ENCODE data around the gene DENND6B. TPM values are rescaled to one million over a fixed set of nuclear protein-coding genes. Genes with fewer than 3 reads are reported as not detected.
A peak's percentile ranks its signal among the peaks of the same experiment; 100 is the strongest.

Gene DENND6B
- total RNA-seq, 1 experiment from 2014 or later: 0.47 TPM

DNA sequence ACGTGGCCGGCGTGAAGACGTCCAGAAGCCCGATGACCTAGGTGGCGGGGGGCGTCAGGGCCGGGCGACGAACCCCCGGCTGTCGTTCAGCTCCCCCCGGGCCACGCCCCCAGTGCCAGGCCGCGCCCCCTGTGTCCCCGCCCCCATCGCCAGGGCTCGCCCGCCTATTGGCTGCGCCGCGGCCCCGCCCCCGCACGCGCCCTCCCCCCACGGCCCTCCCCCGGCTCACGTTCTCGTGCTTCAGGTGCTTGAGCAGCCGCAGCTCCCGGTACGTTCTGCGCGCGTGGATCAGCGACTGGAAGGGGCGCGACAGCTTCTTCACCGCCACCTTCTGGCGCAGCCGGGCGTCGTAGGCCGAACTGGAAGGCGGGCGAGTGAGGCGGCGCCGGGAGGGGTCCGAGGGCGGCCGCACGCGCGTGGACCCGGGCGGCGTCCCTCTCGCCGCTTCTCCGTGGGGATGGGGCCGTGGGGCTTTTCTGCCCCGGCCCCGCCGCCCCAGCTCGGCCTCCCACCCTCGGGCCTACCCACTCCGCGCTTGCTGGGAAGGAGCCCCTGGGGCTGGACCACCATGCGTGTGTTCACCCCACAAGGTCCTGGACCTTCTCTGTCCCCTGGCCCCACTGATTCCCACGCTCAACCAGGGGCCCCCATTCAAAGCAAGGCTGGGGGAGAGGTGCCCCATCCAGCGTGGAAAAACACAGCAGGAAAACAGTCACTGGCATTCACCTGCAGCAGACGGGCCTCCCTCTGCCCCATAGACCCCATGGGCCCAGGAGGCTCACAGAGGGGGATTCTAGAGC, 59.0 kb downstream of the DENND6B start:
- H3K4me3 ChIP-seq: no peak overlapping the region
- DNase-seq (ENCODE audit: low read depth in 1 of 2, low spot score in 2 of 2): no peak

GRCh38 chr22:50266994-50267393, 59.8 kb downstream of the DENND6B start:
- Histone ChIP-seq H3K4me3 (no peak overlapping the region), H3K36me3 (no peaks in the 10 kb centered on the region), H3K4me1 (replicated peaks) (peaks cover 14% of the 10 kb centered on the region), H3K27ac (no peak overlapping the region), H3K9me3 (replicated peaks) (peaks cover 9% of the 10 kb centered on the region), H3K27me3 (replicated peaks) (peaks cover 44% of the 10 kb centered on the region)
- DNase-seq (ENCODE audit: low read depth in 1 of 2, low spot score in 2 of 2): no peak

More for the DNA sequence above, 59.0 kb downstream of the DENND6B start:
- H3K36me3 ChIP-seq: no peaks in the 10 kb centered on the region
- H3K9me3 ChIP-seq (replicated peaks): peaks cover 9% of the 10 kb centered on the region
- H3K27me3 ChIP-seq (replicated peaks): peaks cover 36% of the 10 kb centered on the region
- H3K27ac ChIP-seq: no peak overlapping the region
- H3K4me1 ChIP-seq (replicated peaks): peaks cover 14% of the 10 kb centered on the region

GRCh38 chr22:50264946-50265669, 61.7 kb downstream of the DENND6B start:
- Histone ChIP-seq H3K36me3 (no peaks in the 10 kb centered on the region), H3K4me3 (no peak overlapping the region), H3K27ac (no peak overlapping the region), H3K9me3 (replicated peaks) (peaks cover 9% of the 10 kb centered on the region), H3K27me3 (replicated peaks) (peaks cover 41% of the 10 kb centered on the region), H3K4me1 (replicated peaks) (peaks cover 11% of the 10 kb centered on the region)
- no peak for DNase-seq (ENCODE audit: low read depth in 1 of 2, low spot score in 2 of 2)

DNA sequence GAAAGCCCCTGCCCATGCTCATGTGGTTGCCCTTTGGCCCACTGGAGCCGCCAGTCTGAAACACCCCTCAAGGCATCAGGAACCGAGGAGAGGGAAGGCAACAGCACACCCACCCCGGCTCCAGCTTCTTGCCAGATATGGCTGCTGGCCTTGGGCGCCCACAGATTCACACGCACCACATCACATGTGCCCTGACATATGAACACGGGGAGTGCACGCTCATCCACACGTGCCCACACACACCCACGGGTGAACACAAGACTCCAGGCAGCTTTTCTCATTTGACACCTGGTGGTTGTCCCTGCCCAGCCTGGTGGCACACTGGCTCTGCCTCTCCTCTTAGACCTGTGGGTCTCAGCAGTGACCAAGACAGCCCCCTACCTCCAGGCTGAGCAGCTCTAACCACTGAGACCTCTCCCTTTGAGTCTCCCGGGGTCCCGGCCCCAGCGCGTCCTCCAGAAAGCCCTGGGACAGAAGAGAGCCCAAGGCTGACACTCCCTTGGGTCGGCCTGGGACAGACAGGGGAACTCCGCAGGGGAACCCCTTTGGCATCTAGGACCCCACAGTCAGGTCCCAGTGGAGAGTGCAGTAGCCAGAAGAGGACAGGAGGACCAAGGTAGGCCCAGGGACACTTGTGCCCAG, 62.6 kb downstream of the DENND6B start:
- Histone ChIP-seq H3K27ac (no peak overlapping the region), H3K9me3 (replicated peaks) (peaks cover 9% of the 10 kb centered on the region), H3K36me3 (no peaks in the 10 kb centered on the region), H3K4me1 (replicated peaks) (peaks cover 11% of the 10 kb centered on the region), H3K27me3 (replicated peaks) (peaks cover 36% of the 10 kb centered on the region), H3K4me3 (no peak overlapping the region)
- no peak for DNase-seq (ENCODE audit: low read depth in 1 of 2, low spot score in 2 of 2)

GRCh38 chr22:50262973-50263617, 63.7 kb downstream of the DENND6B start:
- Histone ChIP-seq H3K4me1 (replicated peaks) (peaks cover 11% of the 10 kb centered on the region), H3K27ac (no peak overlapping the region), H3K27me3 (replicated peaks) (peaks cover 26% of the 10 kb centered on the region), H3K4me3 (no peak overlapping the region), H3K36me3 (no peaks in the 10 kb centered on the region), H3K9me3 (replicated peaks) (peaks cover 9% of the 10 kb centered on the region)
- no peak for DNase-seq (ENCODE audit: low read depth in 1 of 2, low spot score in 2 of 2)

- Histone ChIP-seq H3K4me1 (replicated peaks) (peaks cover 11% of the 10 kb centered on the region), H3K27me3 (replicated peaks) (peaks cover 22% of the 10 kb centered on the region), H3K36me3 (no peaks in the 10 kb centered on the region), H3K4me3 (no peak overlapping the region), H3K27ac (no peak overlapping the region), H3K9me3 (replicated peaks) (peaks cover 9% of the 10 kb centered on the region)
- DNase-seq (ENCODE audit: low read depth in 1 of 2, low spot score in 2 of 2): no peak
These were observed 64.3 kb downstream of the DENND6B start for GRCh38 chr22:50262460-50262911.

DNA sequence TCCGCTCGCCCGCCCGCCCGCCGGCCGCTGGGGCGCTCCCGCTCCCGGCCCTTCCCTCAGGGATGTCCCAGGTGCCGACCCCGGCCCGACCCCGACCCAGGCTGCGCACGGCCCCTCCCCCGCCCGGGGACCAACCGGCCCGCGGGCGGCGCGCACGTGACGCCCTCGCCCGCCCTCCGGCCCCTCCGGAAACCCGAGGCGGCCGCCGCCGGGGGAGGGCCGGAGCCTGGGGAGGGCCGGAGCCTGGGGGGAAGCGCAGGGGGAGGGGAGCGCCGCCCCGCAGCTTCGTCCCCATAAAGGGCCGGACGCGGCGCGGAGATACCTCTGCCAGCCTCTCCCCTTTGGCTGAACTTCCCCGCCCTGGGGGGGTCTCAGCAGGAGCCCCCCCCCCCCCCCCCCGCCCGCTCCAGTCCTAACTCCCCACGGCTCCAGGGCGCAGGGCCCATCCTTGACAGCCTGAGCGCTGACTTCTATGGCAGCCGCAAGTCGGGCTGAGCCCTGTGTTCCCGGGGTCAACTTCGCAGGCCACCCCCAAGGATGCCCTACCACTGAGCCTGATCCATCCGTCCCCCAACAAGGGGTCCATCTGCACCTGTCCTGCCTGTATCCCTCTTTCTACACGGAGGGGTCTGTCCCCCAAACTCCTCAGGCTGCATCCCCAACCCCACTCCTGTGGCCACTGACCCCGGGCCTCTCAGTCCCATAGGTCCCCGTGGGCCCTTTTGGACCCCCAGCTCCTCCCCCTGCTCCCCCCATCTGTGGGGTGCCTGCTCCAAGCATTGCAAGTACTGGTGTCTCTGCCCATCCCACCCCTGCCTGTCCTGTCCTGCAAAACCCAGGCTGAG, 65.0 kb downstream of the DENND6B start, which contains the start of gene MAPK12:
TSS of gene MAPK12 (minus strand) at position 69 of the 845 bp plus-strand sequence. CDS start 174 bp downstream, outside the sequence.
- peak within 1 kb of the TSS; percentile 35 for H3K4me3 ChIP-seq
- no peak for DNase-seq (ENCODE audit: low read depth in 1 of 2, low spot score in 2 of 2)
- H3K27ac ChIP-seq: no peak within 1 kb of the TSS
- H3K9me3 ChIP-seq (replicated peaks): peaks cover 4% of the 10 kb centered on the region
- peaks cover 22% of the 10 kb centered on the region for H3K27me3 ChIP-seq (replicated peaks)
- peaks cover 11% of the 10 kb centered on the region for H3K4me1 ChIP-seq (replicated peaks)
- no peaks in the 10 kb centered on the region for H3K36me3 ChIP-seq

GRCh38 chr22:50260801-50261614, 65.8 kb downstream of the DENND6B start:
- no peaks in the 10 kb centered on the region for H3K36me3 ChIP-seq
- peak overlapping the region; percentile 35 for H3K4me3 ChIP-seq
- peaks cover 22% of the 10 kb centered on the region for H3K27me3 ChIP-seq (replicated peaks)
- H3K4me1 ChIP-seq (replicated peaks): peaks cover 11% of the 10 kb centered on the region
- DNase-seq (ENCODE audit: low read depth in 1 of 2, low spot score in 2 of 2): peak in 1 of 2 experiments; percentile 22
- H3K27ac ChIP-seq: no peak overlapping the region
- H3K9me3 ChIP-seq (replicated peaks): no peaks in the 10 kb centered on the region

GRCh38 chr22:50260434-50260800, 66.4 kb downstream of the DENND6B start:
- DNase-seq (ENCODE audit: low read depth in 1 of 2, low spot score in 2 of 2): no peak

DNA sequence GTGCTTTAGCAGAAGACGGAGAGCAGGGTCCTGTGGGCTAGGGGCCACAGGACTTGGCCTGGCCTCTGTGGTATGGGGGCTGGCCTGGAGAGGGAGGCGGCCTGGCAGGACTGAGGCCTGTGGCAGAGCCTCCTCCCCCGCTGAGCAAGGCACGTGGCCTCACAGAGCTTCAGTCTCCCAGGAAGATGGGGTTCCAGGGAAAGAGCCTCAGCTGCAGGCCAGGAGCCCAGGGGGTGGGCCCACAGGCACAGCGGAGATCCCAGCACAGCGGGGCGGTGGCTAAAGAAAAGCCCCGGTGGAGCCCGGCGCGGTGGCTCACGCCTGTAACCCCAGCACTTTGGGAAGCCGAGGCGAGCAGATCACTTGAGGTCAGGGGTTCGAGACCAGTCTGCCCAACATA, 67.5 kb downstream of the DENND6B start:
- Histone ChIP-seq H3K9me3 (replicated peaks) (no peaks in the 10 kb centered on the region), H3K27ac (no peak overlapping the region), H3K4me3 (no peak overlapping the region), H3K4me1 (replicated peaks) (peaks cover 11% of the 10 kb centered on the region), H3K36me3 (no peaks in the 10 kb centered on the region), H3K27me3 (replicated peaks) (peaks cover 22% of the 10 kb centered on the region)
- DNase-seq (ENCODE audit: low read depth in 1 of 2, low spot score in 2 of 2): no peak

More at GRCh38 chr22:50260434-50260800, 66.4 kb downstream of the DENND6B start:
- peaks cover 22% of the 10 kb centered on the region for H3K27me3 ChIP-seq (replicated peaks)
- no peaks in the 10 kb centered on the region for H3K9me3 ChIP-seq (replicated peaks)
- H3K4me3 ChIP-seq: peak overlapping the region; percentile 35; the same call in 1 of the 2 replicates
- H3K36me3 ChIP-seq: no peaks in the 10 kb centered on the region
- H3K27ac ChIP-seq: no peak overlapping the region
- peaks cover 11% of the 10 kb centered on the region for H3K4me1 ChIP-seq (replicated peaks)
